Lower leg skin (tissue), 3 donors: Measurements from ENCODE around the gene GINS1.

Experiments used
- CTCF ChIP-seq, 3 donors: fragments of 450-650 bp; IDR thresholded peaks; one replicate each; pipeline ENCODE4 v1.5.1; 2016; ENCODE audit warnings: antibody characterized with exemption in 3 of 3, mild to moderate bottlenecking in 3 of 3, moderate library complexity in 2 of 3
- POLR2A ChIP-seq, 2 donors: fragments of 450-650 bp; IDR thresholded peaks; one replicate each; pipeline ENCODE4 v1.6.1; 2016 to 2017; ENCODE audit warnings: antibody characterized with exemption in 2 of 2, mild to moderate bottlenecking in 1 of 2, moderate library complexity in 1 of 2

GRCh38 chr20:25491446-25492038, 84.1 kb downstream of the GINS1 start:
- TF ChIP-seq CTCF (IDR thresholded peaks at IDR 0.05) (no peak), POLR2A (IDR thresholded peaks at IDR 0.05) (no peak)
